NOMO-1 (cell line): ENCODE measurements around the gene TBRG1.
A peak's percentile ranks its signal among the peaks of the same experiment; 100 is the strongest.

Source experiments
- DNase-seq, 2 experiments: peaks; one replicate each; lab custom pipeline; 2025; ENCODE audit not compliant: unreplicated experiment in 2 of 2; lab: John Stamatoyannopoulos, UW

Gene TBRG1

GRCh38 chr11:124657904-124658303 lies 35.2 kb downstream of the TBRG1 start:
- no peak for DNase-seq

DNA sequence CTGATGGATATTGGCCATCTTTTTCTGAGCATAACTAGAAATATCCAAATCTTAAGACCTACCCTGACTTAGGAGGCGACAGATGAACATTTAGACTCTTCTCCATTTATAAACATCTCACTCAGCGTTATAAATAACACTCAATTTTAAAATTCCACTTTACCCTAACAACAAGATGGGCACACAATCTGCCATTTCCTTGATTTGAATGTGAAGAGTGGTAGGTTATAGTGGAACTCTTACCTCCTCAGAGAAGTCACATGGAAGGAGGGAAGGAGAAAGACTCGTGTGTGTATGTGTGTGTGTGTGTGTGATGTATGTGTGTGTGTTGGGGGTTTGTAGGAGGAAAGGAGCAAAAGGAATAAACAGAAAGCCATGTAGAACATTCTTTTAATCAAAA lies 35.8 kb downstream of the TBRG1 start:
- DNase-seq: no peak

DNA sequence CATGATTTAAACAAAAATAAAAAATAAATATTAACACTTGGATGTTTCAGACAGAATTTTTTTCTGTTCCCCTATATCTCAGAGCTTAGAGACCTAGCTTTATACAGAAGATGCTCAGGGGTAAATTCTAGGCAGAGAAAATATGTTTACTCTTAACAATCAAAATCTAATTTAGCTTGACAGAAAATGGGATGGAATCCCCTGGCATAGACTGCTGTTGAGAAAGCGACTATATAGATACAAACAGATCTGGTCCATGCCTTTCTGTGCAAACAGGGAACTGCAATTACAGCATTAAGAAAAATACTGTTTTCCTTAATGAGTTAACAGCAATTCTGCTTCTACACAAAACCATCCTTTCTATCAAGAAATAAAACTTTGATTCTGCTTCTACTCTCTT lies 36.3 kb downstream of the TBRG1 start:
- no peak for DNase-seq

- DNase-seq: no peak
These were observed 38.9 kb downstream of the TBRG1 start for GRCh38 chr11:124661553-124661952.

DNA sequence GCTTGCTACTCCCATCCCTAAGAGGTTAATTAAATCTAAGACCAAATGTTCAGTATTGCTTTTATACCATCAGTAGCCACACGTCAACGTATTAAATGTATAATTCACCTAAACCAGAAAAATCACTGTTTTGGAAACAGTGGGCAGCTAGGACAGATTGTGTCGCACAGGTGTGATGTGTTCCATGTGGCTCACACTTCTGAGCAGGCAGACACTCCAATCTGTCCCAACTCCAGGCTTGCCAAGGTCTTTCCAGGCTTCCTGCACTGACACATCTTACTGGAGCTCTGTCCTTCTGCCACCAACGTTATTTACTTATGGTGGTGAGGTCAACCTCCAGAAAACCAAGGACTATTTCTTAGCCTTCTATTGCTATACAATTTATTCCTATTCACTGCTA lies 39.4 kb downstream of the TBRG1 start:
- DNase-seq: no peak

DNA sequence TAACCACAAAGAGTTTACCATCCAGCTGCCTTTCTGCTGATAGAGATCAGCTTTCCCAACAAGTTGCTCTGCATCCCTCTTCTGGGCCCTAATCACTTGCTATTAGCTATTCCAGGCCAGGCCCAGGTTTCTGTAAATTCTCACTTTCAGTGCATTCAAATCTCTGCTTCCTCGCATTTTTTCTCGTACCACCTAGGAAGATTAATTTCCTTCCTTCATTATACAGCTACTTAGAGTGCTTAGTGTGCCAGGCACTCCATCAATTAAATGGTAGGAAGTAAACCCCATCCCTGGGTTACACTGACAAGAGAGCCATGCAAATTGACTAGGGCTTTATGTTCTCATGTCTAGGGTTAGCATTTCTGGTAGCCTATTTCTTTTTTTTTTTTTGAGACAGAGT lies 41.2 kb downstream of the TBRG1 start:
- DNase-seq: no peak

DNA sequence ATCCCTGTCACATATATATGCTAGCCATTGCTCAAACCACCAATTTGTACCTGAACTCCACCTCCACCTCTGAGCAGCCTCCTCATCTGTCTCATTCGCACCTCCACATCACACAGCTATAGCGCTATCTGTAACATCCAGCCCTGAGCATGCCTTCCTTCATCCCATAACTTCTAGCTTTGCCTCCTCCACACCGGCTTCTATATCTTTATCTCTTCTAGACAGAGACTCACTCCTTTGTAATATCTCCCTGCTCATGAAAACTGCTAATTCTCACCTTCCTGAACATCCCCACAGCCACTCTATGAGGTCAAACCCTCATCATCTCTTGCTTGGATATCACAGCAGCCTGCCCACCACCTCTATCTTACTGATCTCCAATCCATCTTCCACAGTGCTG lies 44.9 kb downstream of the TBRG1 start:
- DNase-seq: no peak

DNA sequence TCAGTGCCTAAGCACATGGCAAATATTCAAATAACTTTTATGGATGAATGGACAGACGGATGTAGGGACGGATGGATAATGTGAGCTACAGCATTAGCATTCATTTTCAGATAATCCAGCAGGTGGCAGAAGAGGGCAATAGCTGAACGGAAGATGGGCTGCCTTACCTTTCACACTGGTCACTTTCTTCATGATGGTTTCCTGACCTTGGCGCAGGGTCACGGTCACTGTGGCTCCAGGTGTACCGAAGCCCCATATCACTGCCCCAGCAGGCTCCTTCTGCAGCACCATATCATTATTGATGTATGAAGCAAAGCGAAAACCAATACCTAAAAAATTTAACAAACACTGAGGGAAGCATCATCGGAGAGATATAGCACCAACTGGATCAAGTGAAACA lies 46.5 kb downstream of the TBRG1 start:
- DNase-seq: peak; percentile 7 to 57

GRCh38 chr11:124670732-124671131 lies 48.1 kb downstream of the TBRG1 start:
- DNase-seq: peak; percentile 93 to 94

GRCh38 chr11:124672536-124673215 lies 50.0 kb downstream of the TBRG1 start:
- DNase-seq: no peak

DNA sequence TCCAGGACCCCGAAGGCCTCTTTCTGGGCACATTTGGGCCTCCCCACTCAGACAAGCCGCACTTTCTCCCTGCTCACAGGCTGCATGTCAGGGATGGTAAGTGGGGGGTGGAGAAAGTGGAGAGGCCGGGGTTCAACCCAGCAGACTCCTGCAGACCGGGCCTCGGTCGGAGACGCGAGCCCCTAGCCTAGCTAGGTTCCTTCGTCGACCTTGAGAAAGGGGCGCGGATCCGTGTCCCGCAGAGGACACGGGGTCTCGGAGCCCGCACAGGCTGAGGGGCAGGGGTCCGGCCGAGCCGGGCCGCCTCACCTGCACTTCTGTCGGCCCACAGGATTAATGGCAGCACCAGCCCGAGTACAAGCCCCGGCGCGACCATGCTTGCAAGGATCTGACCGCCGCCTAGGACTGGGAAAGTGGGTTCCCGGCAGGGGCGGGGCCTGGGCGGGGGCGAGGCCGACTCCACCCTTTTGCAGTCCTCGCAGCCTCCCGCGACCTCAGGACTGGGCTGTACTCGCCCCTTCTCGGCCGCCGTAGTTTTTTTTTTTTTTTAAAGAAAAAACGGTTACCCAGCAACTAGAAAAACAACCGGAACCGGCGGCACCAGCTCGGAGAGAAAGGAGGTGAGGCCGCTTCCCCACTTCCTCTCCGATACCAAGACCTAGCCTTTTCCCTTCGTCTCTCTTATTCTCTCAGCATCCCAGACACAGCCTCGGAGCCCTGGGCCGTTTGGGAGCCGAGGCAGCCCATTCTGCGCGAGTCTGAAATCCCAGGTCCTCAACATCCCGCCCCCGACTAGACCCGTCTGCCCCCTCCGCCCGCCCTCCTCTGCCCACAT lies 50.9 kb downstream of the TBRG1 start, which contains the start of the genes SIAE and SPA17:
Gene SIAE, minus strand, starts transcription at position 407 of the 835 bp plus-strand sequence. Its CDS starts 31 bp downstream, at position 376.
Gene SPA17, plus strand, starts transcription at position 572 of the 835 bp plus-strand sequence. CDS start 1,361 bp downstream, outside the sequence.
- peak; percentile 91 to 93 for DNase-seq

- DNase-seq: no peak
These were observed 51.5 kb downstream of the TBRG1 start for GRCh38 chr11:124674168-124674517.

DNA sequence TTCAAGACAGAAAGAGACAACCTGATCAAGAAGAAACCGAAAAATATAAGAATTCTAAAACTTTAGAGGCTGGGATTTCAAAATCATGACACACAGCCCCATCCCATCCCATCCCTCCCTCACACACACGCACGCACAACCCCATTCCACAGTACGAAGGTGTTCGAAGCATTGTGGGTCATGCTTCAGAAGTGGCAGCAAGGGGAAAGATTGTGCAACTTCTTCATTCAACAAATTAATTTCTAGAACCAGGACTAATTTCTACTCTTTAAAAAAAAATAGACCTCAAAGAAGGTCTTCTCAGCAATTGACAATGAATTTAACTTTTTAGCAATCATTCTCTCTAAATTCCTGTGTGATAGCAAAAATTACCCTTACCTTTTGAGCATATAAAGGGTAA lies 51.9 kb downstream of the TBRG1 start:
- DNase-seq: no peak

- DNase-seq: peak in 1 of 2 experiments; percentile 26
These were observed 53.7 kb downstream of the TBRG1 start for GRCh38 chr11:124676386-124676785.

DNA sequence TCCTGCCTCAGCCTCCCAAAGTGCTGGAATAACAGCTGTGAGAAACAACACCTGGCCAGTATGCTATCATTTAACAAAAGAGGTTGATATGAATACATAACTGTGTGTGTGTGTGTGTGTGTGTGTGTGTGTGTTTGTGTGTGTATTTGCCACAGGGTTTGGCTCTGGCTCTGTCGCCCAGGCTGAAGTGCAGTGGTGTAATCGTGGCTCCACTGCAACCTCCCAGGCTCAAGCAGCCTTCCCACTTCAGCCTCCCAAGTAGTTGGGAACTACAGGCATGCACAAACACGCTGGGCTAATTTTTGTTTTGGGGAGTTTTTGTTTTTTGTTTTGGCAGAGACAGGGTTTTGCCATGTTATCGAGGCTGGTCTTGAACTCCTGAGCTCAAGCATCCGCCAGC lies 55.8 kb downstream of the TBRG1 start:
- no peak for DNase-seq

DNA sequence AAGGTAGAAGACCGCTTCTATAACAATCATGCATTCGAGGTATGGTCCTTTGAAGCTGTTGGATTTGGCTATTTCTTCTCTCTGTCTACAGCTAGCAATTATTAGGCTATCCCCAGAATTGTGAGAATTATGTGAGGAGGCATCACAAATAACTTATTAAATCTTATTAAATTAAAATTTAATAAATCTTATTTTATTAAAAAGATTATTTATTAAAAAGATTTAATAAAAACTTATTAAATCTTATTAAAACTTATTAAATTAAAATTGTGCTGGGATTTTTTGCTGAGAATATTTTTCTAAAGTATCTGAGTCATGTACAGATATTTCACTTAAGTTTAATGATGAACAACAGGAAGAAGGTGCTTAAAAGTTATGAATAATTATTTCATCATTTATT lies 58.8 kb downstream of the TBRG1 start:
- DNase-seq: no peak

DNA sequence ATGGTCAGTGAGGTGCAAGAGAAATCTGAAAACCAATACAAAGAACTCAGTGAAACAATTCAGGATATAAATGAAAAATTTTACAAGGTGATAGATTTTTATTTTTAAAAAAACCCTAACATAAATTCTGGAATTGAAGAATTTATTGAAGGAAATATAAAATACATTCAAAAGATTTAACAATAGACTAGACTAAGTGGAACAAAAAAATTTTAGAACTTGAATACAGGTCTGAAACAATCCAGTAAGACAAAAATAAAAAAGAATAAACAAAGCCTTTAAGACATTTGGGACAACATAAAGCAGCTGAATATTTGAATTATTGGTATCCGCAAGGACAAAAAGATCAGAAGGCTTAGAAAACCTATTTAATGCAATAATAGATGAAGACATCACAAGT lies 59.8 kb downstream of the TBRG1 start:
- no peak for DNase-seq
